IPS-20b (cell line): ENCODE measurements around the gene LAPTM4A.

ENCODE experiments used
- H3K27ac ChIP-seq: one replicate; pipeline ENCODE4 v1.5.1; 2013; ENCODE audit warnings: low read length
- H3K27me3 ChIP-seq: 2 replicates; pipeline ENCODE4 v1.6.1; 2013; ENCODE audit warnings: mild to moderate bottlenecking, low read length, inconsistent platforms; ENCODE audit not compliant: insufficient read depth
- H3K36me3 ChIP-seq: 2 replicates; pipeline ENCODE4 v1.6.1; 2013; ENCODE audit warnings: low read depth, mild to moderate bottlenecking, inconsistent platforms, low read length, moderate library complexity; ENCODE audit not compliant: insufficient read depth
- H3K4me1 ChIP-seq: 2 replicates; pipeline ENCODE4 v1.6.1; 2013; ENCODE audit warnings: mild to moderate bottlenecking, control low read depth, inconsistent platforms, low read length, moderate library complexity; ENCODE audit not compliant: insufficient read depth
- H3K4me3 ChIP-seq: 2 replicates; pipeline ENCODE4 v1.5.1; 2013; ENCODE audit warnings: mild to moderate bottlenecking, low read length, inconsistent platforms
- H3K9ac ChIP-seq: 2 replicates; pipeline ENCODE4 v1.6.1; 2013; ENCODE audit warnings: low read depth, mild to moderate bottlenecking, inconsistent platforms, low read length, moderate library complexity
- H3K9me3 ChIP-seq: 2 replicates; pipeline ENCODE4 v1.6.1; 2013; ENCODE audit warnings: mild to moderate bottlenecking, low read depth, low read length, inconsistent platforms; ENCODE audit not compliant: insufficient read depth

Gene LAPTM4A

GRCh38 chr2:20012282-20013125, 38.9 kb downstream of the LAPTM4A start, which contains the start of gene MATN3:
Gene MATN3 (minus strand): TSS chr2:20012668. CDS start chr2:20012631, 37 bp downstream.
- H3K4me1 ChIP-seq = peaks cover 15% of the 10 kb centered on the region; the same call in 1 of the 2 replicates
- H3K36me3 ChIP-seq = no peaks in the 10 kb centered on the region
- H3K9me3 ChIP-seq = no peaks in the 10 kb centered on the region
- H3K27me3 ChIP-seq = peaks cover 44% of the 10 kb centered on the region
- H3K4me3 ChIP-seq = peak within 1 kb of the TSS; percentile 61
- no peak within 1 kb of the TSS for H3K27ac ChIP-seq
- H3K9ac ChIP-seq = peak within 1 kb of the TSS; percentile 66; the same call in 1 of the 2 replicates

GRCh38 chr2:20012032-20012281, 39.5 kb downstream of the LAPTM4A start:
- H3K4me3 ChIP-seq = peak overlapping the region; percentile 61
- H3K9me3 ChIP-seq = no peaks in the 10 kb centered on the region
- H3K27ac ChIP-seq = no peak overlapping the region
- no peaks in the 10 kb centered on the region for H3K36me3 ChIP-seq
- peak overlapping the region; percentile 66; the same call in 1 of the 2 replicates for H3K9ac ChIP-seq
- H3K27me3 ChIP-seq = peaks cover 44% of the 10 kb centered on the region
- H3K4me1 ChIP-seq = peaks cover 15% of the 10 kb centered on the region; the same call in 1 of the 2 replicates

DNA sequence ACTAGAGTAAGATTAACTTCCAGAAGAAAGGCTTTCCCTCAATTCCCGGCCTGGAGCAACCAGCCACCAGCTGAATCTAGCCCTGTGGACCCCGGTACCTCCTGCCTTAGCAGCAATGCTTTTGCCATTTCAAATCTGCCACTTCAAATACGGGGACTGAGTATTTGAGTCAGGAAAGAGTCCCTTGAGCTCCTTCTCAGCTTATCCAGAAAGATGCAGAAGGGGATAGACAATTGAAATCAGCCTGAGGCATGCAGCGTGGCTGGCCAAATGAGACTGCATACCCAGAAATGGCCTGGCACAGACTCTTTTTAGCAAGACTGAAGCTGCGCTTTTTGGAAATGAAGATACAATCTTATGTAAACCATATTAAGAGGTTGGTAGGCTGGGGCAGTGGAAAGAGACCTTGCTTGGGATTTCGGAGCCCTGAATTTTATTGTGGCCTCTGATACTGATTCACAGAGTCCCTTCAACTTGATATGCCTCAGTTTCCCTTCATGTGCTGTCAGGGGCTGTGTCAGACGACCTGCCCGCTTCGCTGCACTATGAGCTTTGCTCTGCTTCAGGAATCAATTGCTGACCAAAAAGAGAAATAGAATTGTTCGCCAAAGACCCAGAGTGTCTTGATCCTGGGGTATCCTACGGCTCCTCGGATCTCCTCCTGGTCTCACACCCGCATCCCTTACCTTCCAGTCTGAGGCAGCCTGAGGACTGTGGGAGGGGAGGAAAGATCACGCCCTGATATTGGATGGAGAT, 40.0 kb downstream of the LAPTM4A start:
- H3K9ac ChIP-seq = peak overlapping the region; percentile 66; the same call in 1 of the 2 replicates
- H3K4me3 ChIP-seq = peak overlapping the region; percentile 61
- H3K4me1 ChIP-seq = peaks cover 15% of the 10 kb centered on the region; the same call in 1 of the 2 replicates
- H3K36me3 ChIP-seq = no peaks in the 10 kb centered on the region
- no peak overlapping the region for H3K27ac ChIP-seq
- H3K27me3 ChIP-seq = peaks cover 44% of the 10 kb centered on the region
- H3K9me3 ChIP-seq = no peaks in the 10 kb centered on the region

GRCh38 chr2:20008703-20009102, 42.7 kb downstream of the LAPTM4A start:
- Histone ChIP-seq H3K9me3 (no peaks in the 10 kb centered on the region), H3K4me3 (no peak overlapping the region), H3K4me1 (peaks cover 13% of the 10 kb centered on the region; the same call in 1 of the 2 replicates), H3K36me3 (no peaks in the 10 kb centered on the region), H3K9ac (0 out of 2 replicates have a peak overlapping the region, but pooled peaks have one; percentile 39), H3K27ac (no peak overlapping the region), H3K27me3 (peaks cover 34% of the 10 kb centered on the region)

DNA sequence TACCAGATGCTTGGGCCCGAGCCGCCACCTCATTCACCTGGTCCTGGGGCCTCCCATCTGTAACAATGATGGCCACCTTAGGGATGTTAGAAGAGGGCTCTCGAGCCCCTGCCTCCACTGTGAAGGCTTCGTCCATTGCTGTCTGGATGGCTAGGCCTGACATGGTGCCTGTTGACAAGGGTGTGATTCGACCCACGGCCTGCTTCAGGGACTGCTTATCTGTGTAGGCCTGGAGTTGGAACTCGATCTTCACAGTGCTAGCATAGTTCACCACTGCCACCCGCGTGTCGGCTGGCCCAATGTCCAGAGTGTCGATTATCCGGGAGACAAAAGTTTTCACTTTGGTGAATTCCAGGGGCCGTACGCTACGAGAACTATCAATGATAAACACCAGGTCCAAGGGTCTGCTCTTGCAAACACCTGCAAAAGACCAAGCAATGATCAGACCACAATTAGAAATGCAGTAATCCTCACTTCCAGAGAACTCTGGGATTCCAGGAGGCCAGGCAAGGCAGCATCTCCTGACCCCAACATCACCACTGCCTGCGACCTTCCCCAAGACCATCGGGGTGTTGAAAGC, 45.4 kb downstream of the LAPTM4A start:
- Histone ChIP-seq H3K9me3 (no peaks in the 10 kb centered on the region), H3K27me3 (peaks cover 10% of the 10 kb centered on the region), H3K4me1 (peaks cover 4% of the 10 kb centered on the region; the same call in 1 of the 2 replicates), H3K27ac (no peak overlapping the region), H3K9ac (no peak overlapping the region), H3K4me3 (no peak overlapping the region), H3K36me3 (no peaks in the 10 kb centered on the region)

DNA sequence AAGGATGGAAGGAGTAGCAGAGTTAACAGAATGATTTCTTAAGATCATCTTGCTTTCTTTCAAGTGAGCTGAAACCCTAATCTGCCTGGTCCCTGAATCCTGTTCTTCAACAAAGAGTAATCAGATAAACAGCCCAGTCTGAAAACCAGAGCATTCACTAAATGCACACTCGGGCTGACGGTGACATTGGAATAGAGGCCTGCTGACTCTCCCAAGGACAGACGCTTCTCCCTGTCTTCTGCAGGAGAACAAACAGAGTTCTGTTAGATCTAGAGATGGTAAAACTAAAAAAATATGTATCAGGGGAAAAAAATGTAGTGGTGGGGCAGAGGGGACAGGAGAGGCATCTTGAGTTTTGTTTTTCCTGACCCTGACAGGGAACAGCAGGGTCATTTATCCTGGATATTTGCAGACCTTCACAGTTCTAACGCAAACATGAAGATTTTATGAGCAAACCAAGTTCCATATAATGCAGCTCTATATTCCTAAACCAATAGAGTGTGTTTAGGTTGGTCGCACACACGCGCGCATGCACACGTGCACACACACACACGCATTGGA, 46.3 kb downstream of the LAPTM4A start:
- no peak overlapping the region for H3K4me3 ChIP-seq
- no peaks in the 10 kb centered on the region for H3K9me3 ChIP-seq
- no peak overlapping the region for H3K27ac ChIP-seq
- H3K27me3 ChIP-seq = peaks cover 1% of the 10 kb centered on the region
- H3K36me3 ChIP-seq = no peaks in the 10 kb centered on the region
- peaks cover 4% of the 10 kb centered on the region; the same call in 1 of the 2 replicates for H3K4me1 ChIP-seq
- H3K9ac ChIP-seq = no peak overlapping the region

DNA sequence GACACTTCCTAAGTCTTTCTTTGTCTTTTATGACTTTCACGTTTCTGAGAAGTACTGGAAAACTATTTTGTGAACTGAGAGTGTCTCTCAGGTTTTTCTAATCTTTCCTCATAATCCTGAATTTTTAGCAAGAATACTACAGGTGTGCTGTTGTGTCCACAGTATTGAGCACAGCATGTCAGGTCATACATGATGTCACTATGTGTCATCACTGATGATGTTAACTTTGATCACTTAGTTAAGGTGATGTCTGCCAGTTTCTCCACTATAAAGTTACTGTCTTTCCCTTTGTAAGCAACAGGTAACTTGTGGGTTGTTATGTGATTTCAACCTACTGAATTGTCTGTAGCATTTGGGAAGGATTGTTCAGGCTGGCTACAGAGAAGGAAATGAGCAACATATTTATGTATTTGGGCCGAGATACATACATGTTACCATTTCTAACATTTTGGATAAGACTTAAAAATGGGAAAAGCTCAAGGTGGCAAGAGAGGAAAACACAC, 50.0 kb downstream of the LAPTM4A start:
- Histone ChIP-seq H3K36me3 (no peaks in the 10 kb centered on the region), H3K4me3 (no peak overlapping the region), H3K9me3 (no peaks in the 10 kb centered on the region), H3K27ac (no peak overlapping the region), H3K4me1 (no peaks in the 10 kb centered on the region), H3K9ac (no peak overlapping the region), H3K27me3 (no peaks in the 10 kb centered on the region)

GRCh38 chr2:19993731-19994130, 57.7 kb downstream of the LAPTM4A start:
- Histone ChIP-seq H3K36me3 (no peaks in the 10 kb centered on the region), H3K27ac (no peak overlapping the region), H3K4me1 (peaks cover 6% of the 10 kb centered on the region; the same call in 1 of the 2 replicates), H3K9me3 (no peaks in the 10 kb centered on the region), H3K9ac (no peak overlapping the region), H3K4me3 (no peak overlapping the region), H3K27me3 (no peaks in the 10 kb centered on the region)

DNA sequence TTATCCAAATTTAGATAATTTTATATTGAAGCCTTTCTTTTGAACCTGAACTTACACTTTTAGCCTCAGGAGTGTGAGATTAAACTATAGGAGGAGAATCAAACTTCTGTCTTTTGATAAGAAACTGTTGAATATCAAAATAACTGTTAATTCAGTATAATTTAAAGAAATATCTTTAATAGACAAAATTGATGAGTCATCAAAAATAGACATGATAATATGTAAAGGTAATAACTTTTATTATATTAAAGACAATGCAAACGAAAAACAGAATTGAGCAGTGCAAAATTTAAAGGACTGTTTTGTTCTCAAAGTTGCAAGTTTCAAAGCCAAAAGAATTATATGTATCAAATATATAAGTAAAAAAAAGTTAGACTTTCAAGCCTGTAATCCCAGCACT, 59.5 kb downstream of the LAPTM4A start:
- Histone ChIP-seq H3K27me3 (no peaks in the 10 kb centered on the region), H3K27ac (no peak overlapping the region), H3K36me3 (peaks cover 4% of the 10 kb centered on the region; the same call in 1 of the 2 replicates), H3K4me1 (peaks cover 6% of the 10 kb centered on the region; the same call in 1 of the 2 replicates), H3K9ac (no peak overlapping the region), H3K9me3 (no peaks in the 10 kb centered on the region), H3K4me3 (no peak overlapping the region)

DNA sequence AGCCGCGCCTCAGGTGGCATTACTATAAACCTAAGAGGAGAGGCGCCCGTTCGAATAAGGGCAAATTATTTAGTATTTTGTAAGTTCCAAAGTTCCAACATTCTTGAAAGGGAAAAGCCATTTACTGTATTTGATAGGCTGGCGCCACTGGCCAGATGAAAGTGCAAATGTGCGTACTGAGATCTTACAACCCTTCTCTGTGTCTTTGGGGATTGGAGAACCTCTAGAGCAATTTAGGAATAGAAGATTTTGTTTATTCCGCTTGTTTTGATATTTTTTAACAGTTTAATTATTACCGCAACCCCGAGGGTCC, 61.1 kb downstream of the LAPTM4A start:
- Histone ChIP-seq H3K27me3 (no peaks in the 10 kb centered on the region), H3K4me1 (peaks cover 6% of the 10 kb centered on the region; the same call in 1 of the 2 replicates), H3K9ac (peak overlapping the region; percentile 81; the same call in 1 of the 2 replicates), H3K4me3 (peak overlapping the region; percentile 96), H3K27ac (peak overlapping the region; percentile 77), H3K9me3 (no peaks in the 10 kb centered on the region), H3K36me3 (peaks cover 9% of the 10 kb centered on the region; the same call in 1 of the 2 replicates)
